Gastrocnemius medialis (tissue), 4 donors: ENCODE results near the gene ACOT4.
"Not testable (repeated sequence)": the region's sequence is repeated elsewhere in the genome, so short reads cannot be mapped to it uniquely, and the experiment has no call there.

Experiments
- CTCF ChIP-seq, 5 experiments: fragments of 450-650 bp in 3 of 5; fragments of 200-600 bp in 2 of 5; sonication (generic) in 2 of 5; IDR thresholded peaks in 4 of 5; conservative IDR thresholded peaks in 1 of 5; 1 replicate in 4 of 5; 2 replicates in 1 of 5; pipeline ENCODE4 v1.5.1; 2016 to 2019; ENCODE audit warnings: antibody characterized with exemption in 5 of 5, mild to moderate bottlenecking in 3 of 5, moderate library complexity in 3 of 5
- POLR2A ChIP-seq, 2 donors: fragments of 450-650 bp; IDR thresholded peaks; one replicate each; pipeline ENCODE4 v1.6.1; 2017; ENCODE audit warnings: antibody characterized with exemption in 2 of 2, mild to moderate bottlenecking in 2 of 2, moderate library complexity in 2 of 2

DNA sequence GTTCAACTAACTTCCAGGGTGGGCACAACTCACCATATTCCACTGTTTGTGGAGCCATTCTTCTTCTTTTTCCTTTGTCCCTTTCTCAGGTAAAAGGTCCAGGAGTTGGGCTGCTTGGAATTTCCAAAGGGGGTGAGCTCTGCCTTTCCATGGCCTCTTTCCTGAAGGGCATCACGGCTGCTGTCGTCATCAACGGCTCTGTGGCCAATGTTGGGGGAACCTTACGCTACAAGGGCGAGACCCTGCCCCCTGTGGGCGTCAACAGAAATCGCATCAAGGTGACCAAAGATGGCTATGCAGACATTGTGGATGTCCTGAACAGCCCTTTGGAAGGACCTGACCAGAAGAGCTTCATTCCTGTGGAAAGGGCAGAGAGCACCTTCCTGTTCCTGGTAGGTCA, 48.7 kb upstream of the ACOT4 start:
- TF ChIP-seq CTCF (IDR thresholded peaks at IDR 0.05 in 4 of 5, conservative IDR thresholded peaks at IDR 0.05 in 1 of 5); POLR2A (IDR thresholded peaks at IDR 0.05): not testable (repeated sequence)
